ENCODE data around the gene DAAM2. TPM values are rescaled to one million over a fixed set of nuclear protein-coding genes. Genes with fewer than 3 reads are reported as not detected.

Gene DAAM2
- total and polyA plus RNA-seq, 2 of the 8 experiments (the other 6 are each of a cell fraction or from before 2014, with no cell fraction given): 1.5 to 2.9 TPM

DNA sequence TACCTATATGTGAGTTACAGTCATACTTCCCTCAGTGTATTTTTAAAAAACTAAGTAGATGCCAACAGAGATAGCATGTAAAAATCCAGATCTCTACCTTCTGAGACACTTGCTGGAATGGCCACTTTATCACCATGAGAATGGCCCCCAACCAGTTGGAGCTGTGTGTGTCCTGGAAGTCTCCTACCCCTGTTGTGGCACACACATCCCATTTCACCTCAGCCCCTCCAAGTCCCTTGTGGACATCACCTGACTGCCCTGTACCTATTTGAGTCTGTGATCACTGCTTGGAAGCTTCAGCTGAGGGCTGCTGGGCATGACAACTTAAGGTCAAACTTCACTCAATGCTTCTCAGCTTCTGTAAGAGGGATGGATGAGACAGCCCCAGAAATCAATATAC lies 118.0 kb downstream of the DAAM2 start:
- Histone ChIP-seq H2BK20ac (ENCODE audit: low read length) (no peak overlapping the region), H3K4me2 (ENCODE audit: insufficient read depth in 1 of 2, low read depth in 2 of 2, low read length in 2 of 2) (no peak overlapping the region), H2BK12ac (ENCODE audit: low read depth, low read length) (no peak overlapping the region), H2AFZ (ENCODE audit: low read length) (no peak overlapping the region), H2BK15ac (ENCODE audit: low read length) (no peak overlapping the region), H3K36me3 (ENCODE audit: control insufficient read depth in 2 of 4, insufficient read depth in 4 of 4, low read length in 3 of 4) (peaks cover 0 to 8% (median 5%) of the 10 kb centered on the region in 4 experiments; a peak in 5 of 8 replicates), H3K23me2 (ENCODE audit: low read depth, low read length) (no peaks in the 10 kb centered on the region), H3K4me3 (ENCODE audit: extremely low read depth in 1 of 4, insufficient read depth in 2 of 4, low read depth in 3 of 4, low read length in 4 of 4) (no peak overlapping the region), H2BK5ac (ENCODE audit: low read depth, low read length) (no peak overlapping the region), H3K23ac (ENCODE audit: insufficient read length) (no peak overlapping the region), H4K8ac (ENCODE audit: extremely low read depth, insufficient read depth, low read length) (no peak overlapping the region), H3K56ac (replicated peaks; ENCODE audit: insufficient read length, low read depth, low read length) (no peak overlapping the region), H3K79me1 (ENCODE audit: low read depth, low read length) (no peaks in the 10 kb centered on the region), H3K18ac (ENCODE audit: extremely low read depth, low read length) (no peak overlapping the region), H2BK120ac (replicated peaks; ENCODE audit: low read depth, low read length) (no peak overlapping the region), H3K4ac (replicated peaks; ENCODE audit: insufficient read length, low read depth, low read length) (no peak overlapping the region), H2AK5ac (ENCODE audit: low read depth, low read length) (no peak overlapping the region), H3K79me2 (ENCODE audit: control insufficient read depth in 1 of 2, insufficient read depth in 2 of 2, low read length in 2 of 2) (no peaks in the 10 kb centered on the region), H3K27me3 (replicated peaks in 1 of 4; ENCODE audit: control insufficient read depth in 3 of 4, extremely low read depth in 1 of 4, insufficient read depth in 3 of 4, low read length in 3 of 4) (no peaks in the 10 kb centered on the region), H4K91ac (replicated peaks; ENCODE audit: insufficient read length, low read length) (no peak overlapping the region), H3K27ac (ENCODE audit: low read depth, low read length) (no peak overlapping the region), H3K9ac (replicated peaks in 1 of 4; ENCODE audit: extremely low read depth in 1 of 4, low read depth in 3 of 4, low read length in 3 of 4) (no peak overlapping the region), H3K4me1 (replicated peaks in 1 of 4; ENCODE audit: control insufficient read depth in 3 of 4, insufficient read depth in 4 of 4, low read length in 3 of 4) (peaks cover 0 to 2% (median 0%) of the 10 kb centered on the region in 4 experiments; a peak in 1 of 7 replicates), H3K9me3 (ENCODE audit: insufficient read depth in 2 of 2, low read depth in 1 of 2, low read length in 1 of 2) (no peaks in the 10 kb centered on the region), H4K5ac (ENCODE audit: insufficient read length, low read depth, low read length) (no peak overlapping the region), H3K14ac (ENCODE audit: insufficient read length) (no peak overlapping the region), H4K20me1 (replicated peaks in 1 of 2; ENCODE audit: control insufficient read depth in 1 of 2, insufficient read depth in 2 of 2, low read length in 2 of 2) (no peaks in the 10 kb centered on the region)
- ChIA-PET CTCF (ENCODE audit: partially characterized antibody) (interaction anchor here (0.8 to 1.2 kb wide), 8 partner anchors 10 to 640 kb away, joined by 3 to 5 read pairs (median 4); no protein-coding TSS in a partner anchor), POLR2A (ENCODE audit: partially characterized antibody) (interaction anchor here (1.3 to 2.0 kb wide), 2 partner anchors 9 to 12 kb away, joined by 3 to 4 read pairs; no protein-coding TSS in a partner anchor)
- DNase-seq (ENCODE audit: low read depth in 1 of 2, low spot score in 2 of 2) (no peak), FAIRE-seq (no peak)
- TF ChIP-seq CBX8 (IDR thresholded peaks at IDR 0.05; ENCODE audit: borderline replicate concordance, low read depth, low read length) (no peak), NANOG (IDR thresholded peaks at IDR 0.05; ENCODE audit: insufficient read depth, low read depth, low read length, poor library complexity, severe bottlenecking) (no peak), RXRA (IDR thresholded peaks at IDR 0.05; ENCODE audit: insufficient read depth, low read depth, low read length) (no peak), TCF12 (IDR thresholded peaks at IDR 0.05; ENCODE audit: low read depth, low read length) (no peak), SP2 (IDR thresholded peaks at IDR 0.05; ENCODE audit: low read length) (no peak), CREB1 (IDR thresholded peaks at IDR 0.05) (no peak), KDM5A (IDR thresholded peaks at IDR 0.05; ENCODE audit: low read length) (no peak), TAF7 (optimal IDR thresholded peaks at IDR 0.05; ENCODE audit: borderline replicate concordance, low read depth, low read length) (no peak), BRCA1 (IDR thresholded peaks at IDR 0.05; ENCODE audit: low read depth, low read length) (no peak), HDAC6 (IDR thresholded peaks at IDR 0.05; ENCODE audit: low read depth, low read length) (no peak), POU5F1 (IDR thresholded peaks at IDR 0.05; ENCODE audit: low read depth, low read length) (no peak), BACH1 (IDR thresholded peaks at IDR 0.05; ENCODE audit: low read length) (no peak), BCL11A (IDR thresholded peaks at IDR 0.05; ENCODE audit: low read depth in 2 of 2, low read length in 2 of 2) (no peak)
